Keratinocyte (primary cell): Measurements from ENCODE around the gene PCDHA11. TPM values are rescaled to one million over a fixed set of nuclear protein-coding genes. Genes with fewer than 3 reads are reported as not detected.

Source experiments
- DNase-seq: peaks from one replicate; pipeline ENCODE4 v3.0.0-alpha.2; 2011; ENCODE audit warnings: low read depth, missing footprints, low spot score
- FAIRE-seq: peaks from 2 replicates; lab custom pipeline; 2011; peaks lifted over from hg19 to GRCh38; lab: Jason Lieb, UNC
- H2AFZ ChIP-seq: 2 replicates; pipeline ENCODE4 v1.6.0; 2012; ENCODE audit warnings: low read length, control low read depth, inconsistent platforms; ENCODE audit not compliant: control insufficient read depth
- H3K27ac ChIP-seq: 2 replicates; pipeline ENCODE4 v1.5.1; 2011; ENCODE audit warnings: low read length; ENCODE audit not compliant: control insufficient read depth, insufficient read depth
- H3K27me3 ChIP-seq: 3 replicates; pipeline ENCODE4 v1.6.0; 2011; ENCODE audit warnings: low read length; ENCODE audit not compliant: control insufficient read depth, insufficient read depth; ENCODE audit errors: extremely low read depth
- H3K36me3 ChIP-seq, 2 experiments: 2 replicates in 1 of 2; 3 replicates in 1 of 2; pipeline ENCODE4 v1.5.1; 2011; ENCODE audit warnings: low read length in 2 of 2, mild to moderate bottlenecking in 1 of 2; ENCODE audit not compliant: control insufficient read depth in 2 of 2, insufficient read depth in 2 of 2; ENCODE audit errors: extremely low read depth in 1 of 2
- H3K4me1 ChIP-seq: 3 replicates; pipeline ENCODE4 v1.5.1; 2011; ENCODE audit warnings: low read length; ENCODE audit not compliant: control insufficient read depth, insufficient read depth; ENCODE audit errors: extremely low read depth
- H3K4me2 ChIP-seq: 3 replicates; pipeline ENCODE4 v1.6.0; 2011; ENCODE audit warnings: low read depth, low read length; ENCODE audit not compliant: control insufficient read depth, insufficient read depth; ENCODE audit errors: extremely low read depth
- H3K4me3 ChIP-seq, 3 experiments: fragments of 200-600 bp in 1 of 3; sonication (generic) in 1 of 3; 2 replicates in 2 of 3; 3 replicates in 1 of 3; pipeline ENCODE4 v1.5.1; 2011 to 2016; ENCODE audit warnings: low read length in 3 of 3, mild to moderate bottlenecking in 3 of 3, control low read depth in 2 of 3, inconsistent platforms in 1 of 3, low read depth in 1 of 3, mixed read lengths in 1 of 3, mixed run types in 1 of 3, moderate library complexity in 1 of 3; ENCODE audit not compliant: control insufficient read depth in 2 of 3, insufficient read depth in 2 of 3; ENCODE audit errors: extremely low read depth in 1 of 3
- H3K79me2 ChIP-seq: 2 replicates; pipeline ENCODE4 v1.6.0; 2012; ENCODE audit warnings: low read length; ENCODE audit not compliant: control insufficient read depth, insufficient read depth
- H3K9ac ChIP-seq: 3 replicates; pipeline ENCODE4 v1.6.0; 2011; ENCODE audit warnings: low read length; ENCODE audit not compliant: control insufficient read depth, insufficient read depth; ENCODE audit errors: extremely low read depth
- H3K9me1 ChIP-seq: 3 replicates; pipeline ENCODE4 v1.6.0; 2011; ENCODE audit warnings: low read length; ENCODE audit not compliant: control insufficient read depth, insufficient read depth; ENCODE audit errors: extremely low read depth
- H3K9me3 ChIP-seq: 2 replicates; pipeline ENCODE4 v1.5.1; 2012; ENCODE audit warnings: low read depth, low read length; ENCODE audit not compliant: control insufficient read depth
- H4K20me1 ChIP-seq: 3 replicates; pipeline ENCODE4 v1.6.0; 2011; ENCODE audit warnings: low read length; ENCODE audit not compliant: control insufficient read depth, insufficient read depth; ENCODE audit errors: extremely low read depth
- CTCF ChIP-seq, 3 experiments: IDR thresholded peaks in 1 of 3; conservative IDR thresholded peaks in 1 of 3; optimal IDR thresholded peaks in 1 of 3; 2 replicates in 2 of 3; 3 replicates in 1 of 3; pipeline versions ENCODE3 to v1.5.1; 2011; ENCODE audit warnings: low read length in 3 of 3, mild to moderate bottlenecking in 3 of 3, moderate library complexity in 2 of 3, control low read depth in 1 of 3, inconsistent platforms in 1 of 3; ENCODE audit not compliant: insufficient read depth in 2 of 3; ENCODE audit errors: extremely low read depth in 1 of 3
- EZH2 ChIP-seq: IDR thresholded peaks from one replicate; pipeline ENCODE4 v1.6.1; 2012; ENCODE audit warnings: inconsistent platforms, mild to moderate bottlenecking, low read length, moderate library complexity
- dilution Hi-C: fragments of 300-500 bp; cut with MboI; formaldehyde crosslinking; loops from one replicate; pipeline ENCODE4 v1.7.0; 2020; ENCODE audit warnings: low sequenced_read_pairs; ENCODE audit not compliant: extremely low pct_ligation_motif_present
- polyA minus RNA-seq, 3 experiments: library from RNA; depleted of rRNA, polyadenylated mRNA; stranded (reverse); fragments of >200 nt; gene quantifications; 1 replicate in 1 of 3; 2 replicates in 1 of 3; 3 replicates in 1 of 3; pipeline ENCODE4 v1.2.3, GENCODE V29; 2011
- polyA plus RNA-seq, 5 experiments: library from polyadenylated mRNA; depleted of rRNA in 3 of 5; stranded (reverse) in 3 of 5; stranded (forward) in 1 of 5; unstranded in 1 of 5; fragments of >200 nt; gene quantifications; 1 replicate in 1 of 5; 2 replicates in 3 of 5; 3 replicates in 1 of 5; pipeline versions ENCODE4 v1.2.1 to v1.2.3, GENCODE V29; 2011 to 2012; ENCODE audit warnings: missing spikeins in 2 of 5, low read depth in 1 of 5, low replicate concordance in 1 of 5

PCDHA11 gene
- polyA plus RNA-seq, result 0.12 to 0.28 TPM in 2 of 3 replicates, not detected in the other
- not detected for polyA plus RNA-seq (2011; ENCODE audit: low read depth)
- polyA plus RNA-seq (2011; cell fraction: cytosol; rRNA removed), result 0.13 TPM in 1 of 2 replicates, not detected in the other
- 0.11 and 0.14 TPM in 2 replicates for polyA plus RNA-seq (2011; cell fraction: nucleus; rRNA removed)
- polyA plus RNA-seq (2012; ENCODE audit: low replicate concordance), result not detected in 2 replicates
- polyA minus RNA-seq, result 0.33 to 0.96 TPM (median 0.64 TPM) in 3 replicates
- not detected for polyA minus RNA-seq (2011; cell fraction: cytosol; rRNA and poly(A)+ RNA removed)
- polyA minus RNA-seq (2011; cell fraction: nucleus; rRNA and poly(A)+ RNA removed), result 1.9 and 2.4 TPM in 2 replicates

GRCh38 chr5:140868721-140869554 lies at the start of gene PCDHA11:
Gene PCDHA11 (plus strand): TSS chr5:140868957. CDS start chr5:140869104, 147 bp downstream.
- no peaks in the 10 kb centered on the region for H3K4me1 ChIP-seq
- DNase-seq (no peak), FAIRE-seq (no peak)
- no peaks in the 10 kb centered on the region for H4K20me1 ChIP-seq
- H3K27ac ChIP-seq, result no peak within 1 kb of the TSS
- peak in 2 of 3 experiments; percentile 5 to 37 for TF ChIP-seq CTCF (optimal IDR thresholded peaks at IDR 0.05 in 1 of 3, IDR thresholded peaks at IDR 0.05 in 1 of 3, conservative IDR thresholded peaks at IDR 0.05 in 1 of 3; ENCODE audit: extremely low read depth in 1 of 3, insufficient read depth in 2 of 3, low read length in 3 of 3)
- TF ChIP-seq EZH2, result no peak
- no peak within 1 kb of the TSS for H2AFZ ChIP-seq
- no peak within 1 kb of the TSS for H3K4me3 ChIP-seq
- no peaks in the 10 kb centered on the region for H3K36me3 ChIP-seq
- H3K4me2 ChIP-seq, result no peak within 1 kb of the TSS
- no peaks in the 10 kb centered on the region for H3K27me3 ChIP-seq
- H3K79me2 ChIP-seq, result no peaks in the 10 kb centered on the region
- H3K9me3 ChIP-seq, result peaks cover 13% of the 10 kb centered on the region
- no peak within 1 kb of the TSS for H3K9ac ChIP-seq
- dilution Hi-C loops, result no loop called here
- H3K9me1 ChIP-seq, result no peaks in the 10 kb centered on the region

GRCh38 chr5:140821375-140822280 lies 47.1 kb upstream of the PCDHA11 start, which contains the start of gene PCDHA5:
Gene PCDHA5 (plus strand): TSS chr5:140821613.
- dilution Hi-C loops, result no loop called here
- Histone ChIP-seq H3K27me3 (no peaks in the 10 kb centered on the region), H3K9me3 (peaks cover 9% of the 10 kb centered on the region), H3K9me1 (no peaks in the 10 kb centered on the region), H2AFZ (no peak within 1 kb of the TSS), H3K27ac (no peak within 1 kb of the TSS), H4K20me1 (no peaks in the 10 kb centered on the region), H3K79me2 (no peaks in the 10 kb centered on the region), H3K9ac (no peak within 1 kb of the TSS), H3K4me3 (no peak within 1 kb of the TSS), H3K36me3 (no peaks in the 10 kb centered on the region), H3K4me1 (no peaks in the 10 kb centered on the region), H3K4me2 (no peak within 1 kb of the TSS)
- no peak for DNase-seq
- TF ChIP-seq EZH2 (no peak), CTCF (optimal IDR thresholded peaks at IDR 0.05 in 1 of 3, IDR thresholded peaks at IDR 0.05 in 1 of 3, conservative IDR thresholded peaks at IDR 0.05 in 1 of 3; ENCODE audit: extremely low read depth in 1 of 3, insufficient read depth in 2 of 3, low read length in 3 of 3) (peak; percentile 23 to 37 (median 34))
- FAIRE-seq, result no peak
